Prostate gland (tissue), 2 donors: ENCODE measurements around the gene NPPA. TPM values are rescaled to one million over a fixed set of nuclear protein-coding genes. Genes with fewer than 3 reads are reported as not detected.

Experiments
- DNase-seq: peaks from one replicate; pipeline ENCODE4 v3.0.0-alpha.2; 2019; ENCODE audit warnings: low spot score
- H3K27ac ChIP-seq, 2 donors: fragments of 200-600 bp; sonication (generic); 2 replicates each; pipeline ENCODE4 v1.5.1; 2017 to 2019
- H3K27me3 ChIP-seq: fragments of 200-600 bp; sonication (generic); replicated peaks from 2 replicates; pipeline ENCODE4 v1.5.1; 2019; ENCODE audit not compliant: insufficient read depth
- H3K36me3 ChIP-seq, 2 donors: fragments of 200-600 bp; sonication (generic); 1 replicate in 1 of 2; 2 replicates in 1 of 2; pipeline versions ENCODE4 v1.5.1 to v1.8.1; 2017 to 2019
- H3K4me1 ChIP-seq: fragments of 200-600 bp; sonication (generic); replicated peaks from 2 replicates; pipeline ENCODE4 v1.5.1; 2019
- H3K4me3 ChIP-seq, 2 donors: fragments of 200-600 bp; sonication (generic); 2 replicates each; pipeline ENCODE4 v1.5.1; 2017 to 2019
- H3K9me3 ChIP-seq: fragments of 200-600 bp; sonication (generic); 2 replicates; pipeline ENCODE4 v1.5.1; 2017
- CTCF ChIP-seq, 4 experiments: fragments of 200-600 bp in 2 of 4; fragments of 450-650 bp in 2 of 4; sonication (generic) in 2 of 4; IDR thresholded peaks; 1 replicate in 3 of 4; 2 replicates in 1 of 4; pipeline ENCODE4 v1.5.1; 2016 to 2019; ENCODE audit warnings: antibody characterized with exemption in 4 of 4, mild to moderate bottlenecking in 2 of 4, moderate library complexity in 2 of 4
- POLR2A ChIP-seq: fragments of 450-650 bp; IDR thresholded peaks from one replicate; pipeline ENCODE4 v1.6.1; 2016; ENCODE audit warnings: antibody characterized with exemption, mild to moderate bottlenecking
- POLR2AphosphoS5 ChIP-seq: sonication (generic); formaldehyde crosslinking; IDR thresholded peaks from one replicate; pipeline ENCODE4 v1.6.1; 2017; ENCODE audit warnings: antibody characterized with exemption
- WGBS: methylation state at CpG from one replicate; pipeline ENCODE4 v1.1.5; 2018; 5-methylcytosine and 5-hydroxymethylcytosine counted together
- intact Hi-C: fragments of 100-400 bp; cut with DNase I; formaldehyde crosslinking; loops from one replicate; pipeline ENCODE4 v1.14.2; 2022
- total RNA-seq, 2 donors: library from RNA; depleted of rRNA; stranded (reverse); fragments of >200 nt; gene quantifications; one replicate each; pipeline ENCODE4 v1.1.0, GENCODE V29; 2016

The NPPA gene
- total RNA-seq, 2 donors from 2014 or later: 1.3 TPM; not detected in 1

- no peak for DNase-seq
- Histone ChIP-seq H3K9me3 (no peaks in the 10 kb centered on the region), H3K27me3 (no peaks in the 10 kb centered on the region), H3K36me3 (no peaks in the 10 kb centered on the region), H3K4me1 (no peaks in the 10 kb centered on the region), H3K27ac (no peak overlapping the region), H3K4me3 (no peak overlapping the region)
- WGBS: 76% methylated on average over 15 of the region's 15 CpGs
- intact Hi-C loops: no loop called here
- TF ChIP-seq CTCF (IDR thresholded peaks at IDR 0.05) (no peak), POLR2AphosphoS5 (no peak), POLR2A (no peak)
Measured at GRCh38 chr1:11888206-11888876, 40.8 kb upstream of the NPPA start.

- H3K27ac ChIP-seq: no peak overlapping the region
Measured at GRCh38 chr1:11887666-11888007, 40.1 kb upstream of the NPPA start.

GRCh38 chr1:11886986-11887665 is 39.5 kb upstream of the NPPA start:
- H3K36me3 ChIP-seq: no peaks in the 10 kb centered on the region
- DNase-seq: no peak
- H3K27me3 ChIP-seq: no peaks in the 10 kb centered on the region
- intact Hi-C loops: no loop called here
- 77% methylated on average over 19 of the region's 19 CpGs for whole genome bisulfite sequencing
- TF ChIP-seq CTCF (IDR thresholded peaks at IDR 0.05) (no peak), POLR2A (no peak), POLR2AphosphoS5 (no peak)
- no peak overlapping the region for H3K27ac ChIP-seq
- no peaks in the 10 kb centered on the region for H3K9me3 ChIP-seq
- H3K4me3 ChIP-seq: no peak overlapping the region
- H3K4me1 ChIP-seq: no peaks in the 10 kb centered on the region

More at GRCh38 chr1:11887666-11888007, 40.1 kb upstream of the NPPA start:
- 75% methylated on average over 7 of the region's 7 CpGs for WGBS
- Histone ChIP-seq H3K36me3 (no peaks in the 10 kb centered on the region), H3K27me3 (no peaks in the 10 kb centered on the region), H3K4me1 (no peaks in the 10 kb centered on the region), H3K4me3 (no peak overlapping the region), H3K9me3 (no peaks in the 10 kb centered on the region)
- DNase-seq: no peak
- no peak for TF ChIP-seq POLR2AphosphoS5
- TF ChIP-seq CTCF (IDR thresholded peaks at IDR 0.05): no peak
- no peak for TF ChIP-seq POLR2A
- intact Hi-C loops: no loop called here

- TF ChIP-seq POLR2A: no peak
- TF ChIP-seq CTCF (IDR thresholded peaks at IDR 0.05): no peak
- TF ChIP-seq POLR2AphosphoS5: no peak
- DNase-seq: no peak
- no peaks in the 10 kb centered on the region for H3K27me3 ChIP-seq
- no peaks in the 10 kb centered on the region for H3K36me3 ChIP-seq
- intact Hi-C loops: no loop called here
- H3K9me3 ChIP-seq: no peaks in the 10 kb centered on the region
- H3K4me3 ChIP-seq: no peak overlapping the region
- no peaks in the 10 kb centered on the region for H3K4me1 ChIP-seq
- no peak overlapping the region for H3K27ac ChIP-seq
- WGBS: 56% methylated on average over 6 of the region's 6 CpGs
Measured at GRCh38 chr1:11885916-11886315, 38.3 kb upstream of the NPPA start.
